Activated CD4-positive, alpha-beta T cell treated with anti-CD3 and anti-CD28 coated beads, Interleukin-2, amount 50 U/mL, for 1 hour (primary cell): ENCODE results near the gene CABLES1.
"Not testable (repeated sequence)": the region's sequence is repeated elsewhere in the genome, so short reads cannot be mapped to it uniquely, and the experiment has no call there.

Experiments
- DNase-seq: peaks from one replicate; pipeline ENCODE4 v3.0.0-alpha.2; 2020

Gene CABLES1

DNA sequence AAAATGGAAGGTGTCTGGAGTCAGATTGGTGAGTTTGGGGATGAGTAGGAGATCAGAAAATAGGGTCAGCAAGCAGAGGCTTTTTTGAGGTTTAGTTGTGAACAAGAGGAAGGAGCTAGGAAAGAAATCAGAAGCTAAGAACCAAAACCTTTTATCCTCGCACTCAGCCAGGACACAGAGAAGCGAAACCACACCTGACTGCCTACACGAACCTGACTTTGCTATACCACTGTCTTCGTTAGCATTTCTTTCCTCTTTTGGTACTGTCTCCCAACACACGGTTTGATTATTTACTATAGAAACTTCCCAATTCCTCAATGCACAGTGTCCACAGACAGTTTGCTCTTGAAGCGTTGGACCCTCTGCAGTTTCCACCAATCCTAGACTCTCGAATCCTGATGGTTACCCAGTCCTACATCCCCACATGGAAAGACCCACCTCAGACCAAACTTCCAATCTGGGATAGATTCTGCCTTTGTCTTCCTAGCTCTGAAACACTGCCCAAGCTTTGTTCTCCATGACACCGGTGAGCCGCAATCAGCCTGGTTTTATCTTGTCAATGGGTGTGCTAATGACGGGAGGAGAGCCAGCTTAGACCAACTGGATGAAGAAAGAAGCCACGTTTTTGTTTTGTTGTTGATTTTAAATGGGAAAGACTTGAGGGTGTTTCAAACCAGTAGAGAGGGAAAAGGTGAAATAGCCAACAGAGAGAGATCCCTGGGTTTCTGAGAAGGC, 137.4 kb downstream of the CABLES1 start:
- DNase-seq = no peak

DNA sequence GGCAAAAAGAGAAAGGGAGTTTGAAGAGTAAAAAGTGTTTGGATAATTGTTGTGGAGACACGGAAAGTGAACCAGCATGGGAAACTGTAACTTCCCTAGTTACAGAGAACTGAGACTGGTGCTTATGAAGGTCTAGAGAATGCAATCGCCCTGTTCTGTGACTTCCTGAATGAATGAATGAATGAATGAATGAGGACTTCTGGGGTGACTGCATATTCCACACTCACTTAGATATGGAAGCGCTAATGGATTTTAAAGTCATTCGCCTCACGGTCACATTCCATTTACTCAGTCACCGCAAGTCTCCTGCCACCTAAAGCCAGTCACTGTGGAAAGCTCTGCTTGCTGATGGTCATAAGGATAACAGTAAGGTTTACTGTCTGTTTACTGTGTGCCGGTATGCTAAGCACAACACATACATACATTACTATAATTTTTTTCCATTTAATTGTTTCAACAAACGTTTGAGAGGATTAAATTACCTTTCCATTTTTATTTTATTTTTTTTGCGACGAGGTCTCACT, 138.2 kb downstream of the CABLES1 start:
- DNase-seq = no peak

DNA sequence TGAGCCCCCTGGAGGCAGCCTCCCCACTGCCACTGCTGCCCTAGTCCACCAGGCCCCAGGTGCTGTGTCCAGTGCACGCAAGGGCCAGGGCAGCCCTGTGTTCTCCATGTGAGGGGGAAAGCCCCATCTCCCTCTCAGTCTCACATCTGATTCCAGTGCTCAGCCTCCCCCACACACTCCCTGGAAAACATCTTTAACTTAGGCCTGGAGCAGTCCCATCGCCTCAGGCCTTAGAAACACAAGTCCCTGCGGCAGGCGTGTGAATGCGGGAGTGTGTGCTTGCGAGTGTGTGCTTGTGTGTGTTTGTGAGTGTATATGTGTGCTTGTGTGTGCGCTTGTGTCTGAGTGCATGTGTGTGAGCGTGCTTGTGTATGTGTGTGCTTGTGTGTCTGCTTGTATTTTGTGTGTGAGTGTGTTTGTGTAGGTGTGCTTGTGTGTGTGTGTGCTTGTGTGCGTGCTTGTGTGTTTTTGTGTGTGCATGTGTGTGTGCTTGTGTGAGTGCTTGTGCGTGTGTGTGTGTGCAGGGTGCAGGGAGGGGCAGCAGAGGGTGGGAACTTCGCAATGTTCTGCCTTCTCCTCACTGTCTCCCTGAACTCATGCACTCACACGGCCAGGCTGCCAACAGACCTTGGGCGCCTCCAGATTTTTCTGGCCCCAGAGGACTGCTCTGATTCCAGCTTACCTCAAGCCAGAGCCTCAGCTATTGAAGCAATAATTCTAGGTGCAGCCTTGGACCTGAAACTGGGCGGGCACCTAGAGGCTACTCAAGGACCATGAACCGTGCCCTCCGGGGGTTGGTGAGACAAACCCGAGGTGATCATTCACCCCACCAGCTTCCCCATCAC, 139.6 kb downstream of the CABLES1 start:
- no peak for DNase-seq

DNA sequence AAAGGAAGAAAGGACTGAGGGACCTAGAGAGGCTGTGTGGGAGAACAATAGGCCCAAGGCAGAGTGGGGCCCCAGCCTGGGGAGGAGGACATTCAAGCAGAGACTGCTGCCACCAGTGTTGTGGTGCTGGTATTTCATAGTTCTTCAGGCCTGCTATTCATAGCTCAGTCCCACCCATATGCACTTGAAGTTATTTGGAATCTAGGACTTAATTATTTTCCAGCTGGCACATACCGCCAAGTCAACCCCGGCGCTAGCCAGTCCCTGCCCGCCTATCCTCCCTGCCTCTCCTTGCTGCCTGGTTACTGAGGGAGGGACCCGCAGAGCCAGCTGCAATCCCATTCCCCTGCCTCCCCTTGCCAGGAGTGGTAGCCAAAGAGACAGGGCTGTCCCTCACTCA, 141.2 kb downstream of the CABLES1 start:
- DNase-seq = no peak

DNA sequence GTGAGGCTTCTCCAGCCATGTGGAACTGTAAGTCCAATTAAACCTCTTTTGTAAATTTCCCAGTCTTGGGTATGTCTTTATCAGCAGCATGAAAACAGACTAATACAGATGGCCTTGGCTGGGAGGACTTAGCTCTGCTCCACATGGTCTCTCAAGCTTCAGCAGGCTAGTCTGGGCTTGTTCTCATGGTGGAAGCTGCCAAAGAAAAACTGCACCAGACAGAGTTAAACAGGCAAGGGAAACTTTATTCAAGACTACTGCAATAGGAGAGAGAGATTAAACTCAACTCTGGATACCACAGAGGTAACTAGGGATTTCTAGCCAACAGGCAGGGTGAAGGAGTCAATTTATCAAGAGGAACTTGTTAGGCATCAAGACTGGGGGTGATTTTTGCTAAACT, 142.1 kb downstream of the CABLES1 start:
- DNase-seq = no peak

DNA sequence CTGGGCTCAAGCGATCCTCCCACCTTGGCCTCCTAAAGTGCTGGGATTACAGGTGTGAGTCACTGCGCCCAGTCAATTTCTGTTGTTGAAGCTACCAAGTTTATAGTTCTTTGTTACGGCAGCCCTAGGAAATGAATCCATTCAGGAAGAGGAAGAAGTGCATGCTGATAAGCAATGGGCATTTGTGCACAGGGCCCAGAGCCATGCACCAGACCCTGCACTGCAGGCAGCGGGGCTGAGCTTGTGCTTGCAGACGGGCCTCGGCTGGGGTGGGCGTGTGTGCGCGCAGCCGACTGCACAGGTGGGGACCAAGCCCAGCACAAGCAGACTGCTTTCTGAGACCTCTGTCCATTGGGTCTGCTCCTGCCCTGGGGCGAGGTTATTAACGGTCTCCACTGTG, 144.6 kb downstream of the CABLES1 start:
- DNase-seq = no peak

DNA sequence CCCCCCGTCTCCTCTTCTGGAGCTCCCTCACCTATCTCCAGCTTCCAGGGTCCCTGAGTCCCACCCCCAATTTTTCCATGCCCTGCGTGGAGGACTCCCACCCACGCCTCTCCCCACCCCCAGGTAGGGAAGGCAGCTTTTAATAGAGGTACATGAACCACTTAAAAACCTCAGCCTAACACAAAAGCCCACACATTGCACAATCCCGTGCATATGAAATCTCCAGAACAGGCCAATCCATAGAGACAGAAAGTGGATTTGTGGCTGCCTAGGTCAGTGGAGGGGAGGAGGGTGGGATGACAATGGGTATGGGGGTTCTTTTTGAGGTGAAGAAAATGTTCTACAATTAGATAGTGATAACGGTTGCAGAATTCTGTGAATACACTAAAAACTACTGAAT, 145.6 kb downstream of the CABLES1 start:
- no peak for DNase-seq

DNA sequence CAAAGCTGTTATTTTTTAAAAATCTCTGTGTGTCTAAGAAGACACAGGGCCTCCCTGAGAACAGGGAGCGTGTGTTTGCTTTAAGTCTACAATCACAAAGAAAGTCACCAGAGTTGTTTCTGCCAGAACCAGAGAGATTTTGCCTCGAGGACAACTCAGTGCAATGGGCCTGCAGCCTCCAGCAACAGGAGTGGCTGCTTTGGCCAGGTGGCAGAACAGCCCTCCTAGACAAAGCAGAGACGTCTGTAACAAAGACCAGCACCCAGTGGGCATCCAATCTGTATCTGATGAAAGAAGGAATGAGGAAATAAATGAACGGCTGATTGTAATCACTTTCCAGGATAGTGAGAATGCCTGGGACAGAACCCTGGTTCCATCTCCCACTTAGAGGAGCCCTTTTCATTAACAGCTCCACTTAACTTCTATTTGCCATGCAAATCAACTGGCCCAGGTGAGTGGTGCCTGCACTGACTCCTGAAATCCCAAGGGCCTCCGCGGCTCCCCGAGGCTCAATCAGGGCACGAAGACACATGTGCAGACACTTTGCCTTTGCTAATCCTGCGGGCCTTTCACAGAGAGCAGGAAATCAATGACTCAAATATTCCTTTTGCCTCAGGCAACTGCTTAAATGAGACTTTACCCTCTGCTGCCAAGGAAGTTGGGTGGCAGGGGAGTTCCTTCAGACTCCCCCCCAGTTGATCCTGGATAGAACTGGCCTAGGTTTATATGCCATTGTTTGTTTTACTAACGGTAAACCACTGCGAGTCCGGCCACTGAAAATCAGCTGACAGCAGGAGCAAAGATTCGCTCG, 146.5 kb downstream of the CABLES1 start:
- no peak for DNase-seq

DNA sequence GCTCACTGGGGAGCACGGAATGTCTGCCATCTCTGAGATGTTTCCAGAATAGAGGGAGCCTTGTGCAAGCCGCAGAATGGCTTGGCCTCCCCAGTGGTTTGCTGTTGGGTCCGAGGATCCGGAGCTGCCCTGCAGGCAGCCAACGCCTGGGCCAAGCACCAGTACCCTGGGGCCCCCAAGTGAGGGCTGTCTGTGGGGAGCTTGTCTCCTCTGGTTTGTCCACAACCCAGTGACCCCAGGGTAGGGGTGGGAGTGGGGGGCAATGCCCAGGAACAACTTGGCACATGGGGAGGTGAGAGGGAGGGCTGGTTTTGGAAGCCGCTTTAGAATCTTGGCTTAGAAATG, 147.1 kb downstream of the CABLES1 start:
- DNase-seq = no peak

DNA sequence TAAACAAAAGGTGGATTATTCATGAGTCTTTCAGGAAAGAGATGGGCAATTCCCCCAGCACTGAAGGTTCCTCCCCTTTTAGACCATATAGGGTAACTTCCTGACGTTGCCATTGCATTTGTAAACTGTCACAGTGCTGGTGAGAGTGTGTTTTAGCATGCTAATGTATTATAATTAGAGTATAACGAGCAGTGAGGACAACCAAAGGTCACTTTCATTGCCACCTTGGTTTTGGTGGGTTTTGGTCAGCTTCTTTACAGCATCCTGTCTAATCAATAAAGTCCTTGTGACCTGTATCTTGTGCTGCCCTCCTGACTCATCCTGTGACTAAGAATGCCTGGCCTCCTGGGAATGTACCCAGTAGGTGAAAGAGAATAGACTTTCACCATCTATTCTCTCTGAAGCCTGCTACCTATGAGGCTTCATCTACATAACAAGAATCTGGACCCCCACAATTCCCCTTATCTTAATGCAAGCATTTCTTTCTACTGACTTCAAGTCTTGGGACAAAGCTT, 148.7 kb downstream of the CABLES1 start:
- DNase-seq = no peak

DNA sequence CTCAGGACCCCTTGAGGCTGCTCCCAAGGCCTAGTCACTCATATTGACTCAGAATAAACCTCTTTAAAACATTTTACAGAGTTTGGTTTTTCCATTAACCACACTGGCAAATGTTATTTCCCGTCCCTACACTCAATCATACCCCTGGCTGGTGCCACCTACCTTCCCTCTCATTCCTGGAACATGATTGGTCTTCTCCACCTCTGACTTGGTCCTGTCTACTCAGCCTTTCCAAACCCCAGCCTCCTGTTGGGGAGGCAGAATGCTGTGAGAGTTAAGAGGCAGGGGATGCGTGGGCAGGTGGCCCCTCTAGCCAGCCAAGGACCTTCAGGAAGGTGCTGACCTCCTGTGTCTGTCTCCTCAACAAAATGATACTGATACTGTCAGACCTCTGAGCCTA, 149.3 kb downstream of the CABLES1 start:
- no peak for DNase-seq

DNA sequence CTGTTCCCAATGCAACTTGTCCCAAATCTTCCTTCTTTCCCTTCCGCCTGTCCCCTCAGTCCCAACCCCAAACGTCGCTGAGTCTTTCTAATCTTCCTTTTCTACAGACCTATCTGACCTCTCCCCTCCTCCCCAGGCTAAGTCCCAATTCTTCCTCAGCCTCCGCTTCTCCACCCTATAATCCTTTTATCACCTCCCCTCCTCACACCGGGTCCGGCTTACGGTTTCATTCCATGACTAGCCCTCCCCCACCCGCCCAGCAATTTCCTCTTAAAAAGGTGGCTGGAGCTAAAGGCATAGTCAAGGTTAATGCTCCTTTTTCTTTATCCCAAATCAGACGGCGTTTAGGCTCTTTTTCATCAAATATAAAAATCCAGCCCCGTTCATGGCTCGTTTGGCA, 150.3 kb downstream of the CABLES1 start:
- DNase-seq = not testable (repeated sequence)

DNA sequence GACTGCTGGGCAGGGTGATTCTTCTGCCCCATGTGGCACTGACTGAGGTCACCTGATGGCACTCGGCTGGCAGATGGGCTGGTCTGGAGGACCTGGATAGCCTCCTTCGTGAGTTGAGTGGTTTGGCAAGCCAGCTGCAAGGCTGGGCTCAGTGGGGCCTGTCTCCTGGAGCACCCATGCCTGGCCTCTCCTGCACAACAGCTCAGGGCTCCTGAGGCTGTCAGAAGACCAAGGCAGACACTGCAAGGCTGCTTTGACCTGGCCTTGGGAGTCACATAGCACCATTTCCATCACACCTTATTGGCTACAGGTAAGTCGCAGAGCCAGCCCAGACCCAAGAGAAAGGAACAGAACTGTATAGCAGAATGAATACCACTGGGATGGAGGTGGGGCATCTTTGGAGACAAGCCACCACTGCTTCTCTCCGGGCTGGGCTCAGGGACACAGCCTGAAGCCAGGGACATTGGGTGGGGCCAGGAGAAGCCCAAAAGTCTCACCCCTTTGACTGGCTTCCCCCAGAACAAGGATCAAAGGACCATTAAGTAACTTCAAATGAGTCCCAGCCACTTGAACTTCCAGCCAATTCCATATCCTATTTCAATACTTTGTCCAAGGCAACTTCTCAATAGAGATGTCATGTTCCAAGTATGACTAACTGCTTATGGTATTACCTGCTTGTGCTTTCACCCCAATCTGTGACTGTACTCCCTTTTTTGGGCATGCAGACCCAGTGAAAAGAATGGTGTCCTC, 156.3 kb downstream of the CABLES1 start:
- DNase-seq = no peak

DNA sequence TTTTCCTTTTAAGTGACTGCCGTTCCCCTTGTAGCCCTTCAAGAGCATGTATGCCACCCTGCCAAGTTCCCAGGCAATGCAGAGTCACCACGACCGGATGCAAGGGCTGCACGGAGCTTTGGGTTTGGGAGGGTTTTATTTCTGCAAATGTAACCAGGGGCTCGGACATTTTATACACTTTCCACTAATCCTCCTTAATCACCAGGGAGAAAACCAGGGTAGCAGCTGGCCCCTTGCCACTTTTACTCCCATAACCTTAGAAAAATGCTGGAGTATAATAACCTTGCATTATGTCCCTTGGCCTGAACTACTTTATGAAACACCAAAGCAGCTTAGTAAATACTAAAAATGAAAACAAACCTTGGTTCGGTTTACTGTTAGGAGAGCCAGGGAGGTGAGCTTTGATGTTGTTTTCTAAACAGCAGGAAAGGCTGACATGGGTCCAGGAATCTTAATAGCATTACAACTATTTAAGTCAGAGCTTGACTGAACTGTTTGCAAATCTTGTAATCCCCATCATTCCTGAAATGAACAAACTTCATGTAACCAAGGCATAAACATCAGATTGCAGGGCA, 165.0 kb downstream of the CABLES1 start:
- no peak for DNase-seq

DNA sequence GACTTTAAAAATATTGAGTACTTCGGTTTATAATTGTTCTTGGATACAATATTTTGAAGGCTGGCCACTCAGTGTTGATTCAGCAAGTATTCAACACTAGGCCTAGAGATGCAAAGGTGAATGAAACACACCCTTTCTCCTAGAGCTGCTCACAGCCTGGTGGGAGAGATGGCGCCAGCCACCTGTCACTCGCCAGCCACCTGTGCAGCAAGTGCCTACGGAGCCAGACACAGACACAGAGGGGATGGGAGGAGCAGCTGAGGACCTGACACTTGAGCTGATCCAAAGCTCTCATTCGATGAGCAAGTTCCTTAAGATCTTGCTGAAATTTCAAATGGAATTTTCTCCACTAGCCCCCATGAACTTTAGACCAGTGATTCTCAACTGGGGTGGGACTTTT, 166.7 kb downstream of the CABLES1 start:
- DNase-seq = no peak

DNA sequence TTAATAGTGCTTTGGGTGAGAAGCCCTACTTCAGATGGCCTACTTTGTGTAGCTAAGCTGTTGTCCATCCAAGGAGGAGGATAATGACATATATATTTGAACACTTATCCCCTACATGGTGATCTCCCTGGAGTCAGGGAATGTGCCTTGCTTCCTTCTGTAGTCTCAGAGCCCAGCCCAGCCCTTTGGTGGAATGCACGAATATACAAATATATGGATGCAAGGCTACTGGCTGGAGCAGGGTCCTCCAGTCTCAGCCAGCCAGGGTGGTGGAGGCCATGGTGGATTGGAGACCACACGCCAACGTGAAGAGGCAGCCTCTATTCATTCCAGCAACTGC, 167.2 kb downstream of the CABLES1 start:
- no peak for DNase-seq

DNA sequence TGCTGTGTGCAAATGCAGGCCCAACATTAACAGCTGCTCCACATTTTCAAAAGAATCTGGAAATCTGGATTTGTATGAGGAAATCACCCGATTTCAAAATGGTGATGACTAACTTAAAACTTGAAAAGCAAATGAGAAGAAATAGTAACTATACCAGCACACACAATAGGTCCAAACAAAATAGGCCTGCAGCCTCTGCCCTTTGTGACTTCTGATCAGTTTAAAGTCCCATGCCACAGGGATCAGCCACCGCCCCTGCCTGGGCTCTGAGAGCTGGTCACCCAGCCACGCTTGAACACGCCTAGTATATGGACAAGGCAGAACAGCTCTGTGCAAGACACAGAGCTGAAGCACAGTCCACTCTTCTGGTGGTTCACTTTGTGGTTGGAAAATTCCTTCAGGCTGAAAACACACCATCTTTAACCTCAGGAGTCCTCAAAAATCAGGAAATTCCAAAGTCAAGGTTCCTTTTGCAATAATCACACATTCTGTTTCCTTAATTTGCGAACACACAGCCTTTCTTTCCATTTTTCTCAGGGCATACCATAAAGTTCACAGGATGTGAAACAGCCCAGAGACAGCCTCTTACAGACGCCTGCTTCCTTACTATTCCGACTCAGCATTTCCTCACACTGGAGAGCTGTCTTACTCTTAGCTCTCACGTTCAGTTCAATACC, 167.7 kb downstream of the CABLES1 start:
- DNase-seq = no peak

DNA sequence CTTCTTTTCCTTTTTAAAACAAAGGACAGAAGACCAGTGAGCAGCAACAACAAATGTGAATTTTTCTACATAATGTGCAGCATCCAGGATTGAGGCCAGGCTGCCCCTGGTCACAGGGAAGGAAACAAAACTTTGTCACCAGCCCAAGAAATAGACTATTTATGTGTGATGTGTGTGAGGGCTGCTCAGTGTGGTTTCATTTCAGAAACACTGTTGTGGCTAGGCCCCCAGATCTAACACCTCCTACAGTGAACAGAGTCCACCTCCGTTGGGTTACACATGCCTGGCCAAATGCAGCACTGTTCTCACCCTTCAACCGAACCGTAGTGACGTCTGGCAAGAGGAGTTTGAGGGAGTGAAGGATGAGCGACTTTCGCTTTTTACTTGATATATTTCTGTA, 171.5 kb downstream of the CABLES1 start:
- no peak for DNase-seq

DNA sequence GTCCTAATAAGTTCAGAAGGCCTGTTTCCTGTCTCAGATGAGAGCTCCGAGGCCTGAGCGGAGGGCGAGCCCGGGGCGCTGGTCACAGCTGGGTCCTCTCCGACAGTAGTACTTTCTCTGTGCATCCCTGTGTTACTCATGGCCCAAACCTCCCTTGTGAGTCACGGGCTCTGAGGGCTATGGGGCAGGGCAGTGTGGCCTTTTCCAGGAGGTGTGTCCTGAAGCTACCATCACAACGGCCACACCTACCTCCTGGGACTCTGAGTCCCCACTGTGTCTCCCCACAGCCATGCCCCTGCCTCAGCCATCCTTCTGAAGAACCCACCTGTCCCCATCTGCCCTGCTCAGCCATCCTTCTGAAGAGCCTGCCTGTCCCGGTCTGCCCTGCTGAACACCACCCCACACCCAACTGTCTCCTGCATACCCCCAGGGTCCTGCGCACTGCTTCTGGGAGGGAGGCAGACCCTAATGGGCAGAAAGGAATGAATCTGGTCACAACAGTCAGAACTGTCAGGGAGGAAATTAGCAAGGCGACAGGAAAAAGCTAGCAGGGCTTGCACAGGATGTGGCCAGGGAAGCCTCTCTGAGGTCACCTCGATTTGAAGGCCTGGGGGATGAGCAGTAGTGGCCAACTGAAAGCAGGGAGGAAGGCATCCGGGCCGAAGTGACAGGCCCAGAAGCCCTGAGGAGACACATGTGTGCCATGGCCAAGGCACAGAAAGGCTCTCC, 172.4 kb downstream of the CABLES1 start:
- DNase-seq = no peak
